ENCODE data around the gene RGL2. TPM values are rescaled to one million over a fixed set of nuclear protein-coding genes. Genes with fewer than 3 reads are reported as not detected.

Gene RGL2
- polyA plus RNA-seq, 3 donors = 14.9 to 145 (median 15.5) TPM

DNA sequence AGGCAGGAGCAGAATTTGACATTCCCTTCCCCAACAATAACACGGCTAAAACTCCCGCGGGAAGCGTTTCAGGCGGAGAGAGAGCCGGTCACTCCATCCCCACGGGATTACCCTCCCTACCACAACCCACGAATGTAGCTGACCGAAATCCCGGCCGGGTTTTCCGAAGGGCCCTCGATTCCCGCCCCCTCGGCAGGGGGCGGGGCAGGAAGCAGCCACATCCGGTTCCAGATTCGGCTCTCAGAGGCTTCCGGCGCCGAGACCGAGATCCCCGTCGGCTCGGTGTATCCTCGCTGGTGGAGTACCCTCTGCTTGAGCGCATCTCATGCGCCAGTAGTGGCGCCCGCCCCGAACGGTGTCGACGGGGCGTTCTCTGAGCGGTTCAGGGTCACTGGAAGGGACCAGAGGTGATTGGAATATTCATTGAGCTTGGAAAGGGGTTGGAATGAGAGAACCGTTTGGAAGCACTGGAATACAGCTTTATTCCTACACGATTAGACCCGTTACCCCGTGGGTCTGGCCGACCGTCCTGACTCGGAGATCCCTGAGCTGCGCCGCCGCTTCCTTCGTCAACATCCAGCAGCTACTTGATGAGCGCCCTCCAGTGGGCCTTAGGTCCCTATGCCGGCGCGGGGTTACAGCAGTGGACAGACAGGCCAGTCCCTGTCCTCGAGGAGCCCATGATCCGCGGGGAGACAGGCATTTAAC, 649 bp upstream of the RGL2 start:
- peak; percentile 87 for TF ChIP-seq CTCF (IDR thresholded peaks at IDR 0.05)

GRCh38 chr6:33297956-33298772, 578 bp downstream of the RGL2 start:
- Mint-ChIP-seq H3K36me3 (peaks cover 40 to 61% of the 10 kb centered on the region in 2 donors), H3K27ac (peak overlapping the region; percentile 98 to 100 (median 100)), H3K4me1 (peaks cover 44% of the 10 kb centered on the region), H3K9me3 (peaks cover 0 to 6% (median 0%) of the 10 kb centered on the region in 7 donors), H3K4me3 (peak overlapping the region; percentile 100), H3K27me3 (ENCODE audit: low read depth in 3 of 3) (peaks cover 0 to 3% (median 0%) of the 10 kb centered on the region in 3 donors)
- intact Hi-C loops (cut with micrococcal nuclease) = loop anchor here (2.0 to 10.0 kb wide), 3 partner anchors 96 to 97 kb away; partner anchors contain the start of genes RXRB (in 2 of the 2), SLC39A7 (in 2 of the 2), HSD17B8 (in 1 of the 2) and KIFC1 (in 1 of the 2)
- no peaks in the 10 kb centered on the region for H3K27me3 ChIP-seq (ENCODE audit: control insufficient read depth in 2 of 2, insufficient read depth in 2 of 2, low read length in 2 of 2)
- peaks cover 74% of the 10 kb centered on the region for H4K20me1 ChIP-seq (ENCODE audit: insufficient read depth, low read length)
- peak overlapping the region; percentile 78 for H3K9ac ChIP-seq (ENCODE audit: insufficient read depth, low read length, poor library complexity, severe bottlenecking)
- WGBS (ENCODE audit: insufficient coverage) = under 1% methylated on average over 19 of the region's 42 CpGs
- H3K79me2 ChIP-seq (ENCODE audit: insufficient read depth, low read length) = peaks cover 78% of the 10 kb centered on the region
- H2AFZ ChIP-seq (ENCODE audit: insufficient read depth, low read depth, low read length, poor library complexity, severe bottlenecking) = peak overlapping the region; percentile 53
- peaks cover 40 to 62% of the 10 kb centered on the region in 2 donors for H3K36me3 ChIP-seq (replicated peaks in 1 of 2; ENCODE audit: control insufficient read depth in 1 of 2, insufficient read depth in 2 of 2, low read length in 2 of 2)
- TF ChIP-seq CTCF (IDR thresholded peaks at IDR 0.05) = no peak
- peak overlapping the region; percentile 75 to 95 (median 83) for H3K4me3 ChIP-seq (replicated peaks in 1 of 3; ENCODE audit: low read depth in 2 of 3, low read length in 3 of 3)
- H3K4me1 ChIP-seq (ENCODE audit: control insufficient read depth in 1 of 2, insufficient read depth in 2 of 2, low read length in 2 of 2) = peaks cover 34 to 36% of the 10 kb centered on the region in 2 donors
- DNase-seq = peak; percentile 82 to 85 (median 82)
- peak overlapping the region; percentile 94 to 98 for H3K27ac ChIP-seq (ENCODE audit: low read depth in 1 of 2, low read length in 2 of 2)
- H3K4me2 ChIP-seq (replicated peaks; ENCODE audit: extremely low read depth, low read length, poor library complexity, severe bottlenecking) = peak overlapping the region; percentile 99
- H3K9me3 ChIP-seq (replicated peaks in 1 of 2; ENCODE audit: control insufficient read depth in 1 of 2, insufficient read depth in 1 of 2, low read length in 2 of 2) = no peaks in the 10 kb centered on the region

More for the DNA sequence above, 649 bp upstream of the RGL2 start:
- H3K27me3 ChIP-seq (ENCODE audit: control insufficient read depth in 2 of 2, insufficient read depth in 2 of 2, low read length in 2 of 2) = no peaks in the 10 kb centered on the region
- 0% methylated on average over 46 of the region's 54 CpGs for WGBS (ENCODE audit: insufficient coverage)
- intact Hi-C loops (cut with micrococcal nuclease) = loop anchor here (2.0 to 10.0 kb wide), 3 partner anchors 95 to 99 kb away; partner anchors contain the start of genes RXRB (in 2 of the 2), SLC39A7 (in 2 of the 2), HSD17B8 (in 1 of the 2) and KIFC1 (in 1 of the 2)
- H3K4me3 Mint-ChIP-seq = peak overlapping the region; percentile 100
- H3K36me3 ChIP-seq (replicated peaks in 1 of 2; ENCODE audit: control insufficient read depth in 1 of 2, insufficient read depth in 2 of 2, low read length in 2 of 2) = peaks cover 39 to 62% of the 10 kb centered on the region in 2 donors
- H3K27ac ChIP-seq (ENCODE audit: low read depth in 1 of 2, low read length in 2 of 2) = peak overlapping the region; percentile 94 to 98
- H3K27me3 Mint-ChIP-seq (ENCODE audit: low read depth in 3 of 3) = peaks cover 0 to 3% (median 0%) of the 10 kb centered on the region in 3 donors
- peaks cover 75% of the 10 kb centered on the region for H4K20me1 ChIP-seq (ENCODE audit: insufficient read depth, low read length)
- H3K4me2 ChIP-seq (replicated peaks; ENCODE audit: extremely low read depth, low read length, poor library complexity, severe bottlenecking) = peak overlapping the region; percentile 99
- H3K79me2 ChIP-seq (ENCODE audit: insufficient read depth, low read length) = peaks cover 88% of the 10 kb centered on the region
- peak overlapping the region; percentile 53 for H2AFZ ChIP-seq (ENCODE audit: insufficient read depth, low read depth, low read length, poor library complexity, severe bottlenecking)
- H3K36me3 Mint-ChIP-seq = peaks cover 40 to 61% of the 10 kb centered on the region in 2 donors
- peak overlapping the region; percentile 98 to 100 (median 100) for H3K27ac Mint-ChIP-seq
- DNase-seq = peak; percentile 85 to 88 (median 87)
- no peaks in the 10 kb centered on the region for H3K9me3 ChIP-seq (replicated peaks in 1 of 2; ENCODE audit: control insufficient read depth in 1 of 2, insufficient read depth in 1 of 2, low read length in 2 of 2)
- H3K4me1 ChIP-seq (ENCODE audit: control insufficient read depth in 1 of 2, insufficient read depth in 2 of 2, low read length in 2 of 2) = peaks cover 34 to 36% of the 10 kb centered on the region in 2 donors
- peaks cover 46% of the 10 kb centered on the region for H3K4me1 Mint-ChIP-seq
- peak overlapping the region; percentile 75 to 95 (median 83) for H3K4me3 ChIP-seq (replicated peaks in 1 of 3; ENCODE audit: low read depth in 2 of 3, low read length in 3 of 3)
- H3K9ac ChIP-seq (ENCODE audit: insufficient read depth, low read length, poor library complexity, severe bottlenecking) = peak overlapping the region; percentile 78
- peaks cover 0 to 7% (median 0%) of the 10 kb centered on the region in 7 donors for H3K9me3 Mint-ChIP-seq

Measured in CD14-positive monocyte (primary cell).